Testis (tissue), 2 donors: ENCODE results near the gene SPRYD4.

ENCODE experiments used
- CTCF ChIP-seq, 3 experiments: fragments of 450-650 bp in 2 of 3; fragments of 200-600 bp in 1 of 3; sonication (generic) in 1 of 3; IDR thresholded peaks; one replicate each; pipeline ENCODE4 v1.5.1; 2016 to 2019; ENCODE audit warnings: antibody characterized with exemption in 3 of 3, mild to moderate bottlenecking in 2 of 3, moderate library complexity in 1 of 3
- POLR2A ChIP-seq: fragments of 450-650 bp; IDR thresholded peaks from one replicate; pipeline ENCODE4 v1.6.1; 2017; ENCODE audit warnings: antibody characterized with exemption, mild to moderate bottlenecking, moderate library complexity

- TF ChIP-seq CTCF (IDR thresholded peaks at IDR 0.05) (no peak), POLR2A (no peak)
Measured at GRCh38 chr12:56437430-56438176, 30.8 kb upstream of the SPRYD4 start.
